ENCODE results near the gene KLHDC3. TPM values are rescaled to one million over a fixed set of nuclear protein-coding genes. Genes with fewer than 3 reads are reported as not detected.

KLHDC3 gene
- total RNA-seq, 4 donors from 2014 or later, result 39.1 to 77.3 (median 64.0) TPM

- TF ChIP-seq, protein P1, sequence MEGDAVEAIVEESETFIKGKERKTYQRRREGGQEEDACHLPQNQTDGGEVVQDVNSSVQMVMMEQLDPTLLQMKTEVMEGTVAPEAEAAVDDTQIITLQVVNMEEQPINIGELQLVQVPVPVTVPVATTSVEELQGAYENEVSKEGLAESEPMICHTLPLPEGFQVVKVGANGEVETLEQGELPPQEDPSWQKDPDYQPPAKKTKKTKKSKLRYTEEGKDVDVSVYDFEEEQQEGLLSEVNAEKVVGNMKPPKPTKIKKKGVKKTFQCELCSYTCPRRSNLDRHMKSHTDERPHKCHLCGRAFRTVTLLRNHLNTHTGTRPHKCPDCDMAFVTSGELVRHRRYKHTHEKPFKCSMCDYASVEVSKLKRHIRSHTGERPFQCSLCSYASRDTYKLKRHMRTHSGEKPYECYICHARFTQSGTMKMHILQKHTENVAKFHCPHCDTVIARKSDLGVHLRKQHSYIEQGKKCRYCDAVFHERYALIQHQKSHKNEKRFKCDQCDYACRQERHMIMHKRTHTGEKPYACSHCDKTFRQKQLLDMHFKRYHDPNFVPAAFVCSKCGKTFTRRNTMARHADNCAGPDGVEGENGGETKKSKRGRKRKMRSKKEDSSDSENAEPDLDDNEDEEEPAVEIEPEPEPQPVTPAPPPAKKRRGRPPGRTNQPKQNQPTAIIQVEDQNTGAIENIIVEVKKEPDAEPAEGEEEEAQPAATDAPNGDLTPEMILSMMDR (IDR thresholded peaks at IDR 0.05; ENCODE audit: low read depth), result no peak
These were observed 46.1 kb downstream of the KLHDC3 start for GRCh38 chr6:43060034-43060754.

DNA sequence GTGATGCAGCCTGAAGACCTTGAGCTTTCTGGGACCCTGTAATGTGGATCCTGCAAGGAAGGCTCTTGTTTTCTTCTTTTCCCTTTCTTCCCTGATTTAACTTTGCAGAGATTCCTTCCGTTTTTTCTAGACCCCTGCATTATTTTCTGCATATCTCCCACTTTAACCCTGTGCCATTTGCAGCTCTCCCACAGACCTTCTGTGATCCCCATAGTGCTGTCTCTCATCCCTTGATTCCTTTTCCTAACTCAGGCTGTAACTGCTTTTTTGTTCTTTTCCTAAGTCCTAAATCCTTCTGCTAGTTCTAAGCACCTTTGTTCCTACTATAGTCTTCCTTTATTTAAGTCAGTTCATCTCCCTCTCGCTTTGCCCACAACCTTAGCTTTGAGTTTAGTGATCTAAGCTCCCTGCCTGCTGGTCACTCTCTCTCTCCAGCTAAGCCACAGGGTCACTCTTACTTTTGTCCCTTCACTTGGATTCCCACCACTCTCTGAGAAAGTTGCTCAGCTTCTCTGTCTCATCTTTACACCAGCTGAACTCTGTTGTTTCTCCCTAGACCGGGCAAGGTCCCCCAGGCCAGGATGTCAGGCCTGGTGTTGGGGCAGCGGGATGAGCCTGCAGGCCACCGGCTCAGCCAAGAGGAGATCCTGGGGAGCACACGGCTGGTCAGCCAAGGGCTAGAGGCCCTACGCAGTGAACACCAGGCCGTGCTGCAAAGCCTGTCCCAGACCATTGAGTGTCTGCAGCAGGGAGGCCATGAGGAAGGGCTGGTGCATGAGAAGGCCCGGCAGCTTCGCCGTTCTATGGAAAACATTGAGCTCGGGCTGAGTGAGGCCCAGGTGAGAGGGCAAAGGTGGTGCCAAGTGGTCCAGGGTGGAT lies 46.9 kb downstream of the KLHDC3 start:
- TF ChIP-seq, protein P1 (IDR thresholded peaks at IDR 0.05; ENCODE audit: low read depth), result no peak

- TF ChIP-seq, protein P1 (IDR thresholded peaks at IDR 0.05; ENCODE audit: low read depth), result no peak
These were observed 47.8 kb downstream of the KLHDC3 start for GRCh38 chr6:43061861-43062260.

DNA sequence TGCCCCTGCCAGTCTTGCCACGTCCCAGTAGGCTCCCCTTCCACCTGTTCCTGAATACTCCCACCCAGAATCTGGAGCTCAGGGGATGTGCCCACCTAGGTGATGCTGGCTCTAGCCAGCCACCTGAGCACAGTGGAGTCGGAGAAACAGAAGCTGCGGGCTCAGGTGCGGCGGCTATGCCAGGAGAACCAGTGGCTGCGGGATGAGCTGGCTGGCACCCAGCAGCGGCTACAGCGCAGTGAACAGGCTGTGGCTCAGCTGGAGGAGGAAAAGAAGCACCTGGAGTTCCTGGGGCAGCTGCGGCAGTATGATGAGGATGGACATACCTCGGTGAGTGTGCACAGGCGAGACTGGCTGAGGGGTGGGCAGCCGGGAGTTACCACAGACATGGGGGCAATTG lies 48.8 kb downstream of the KLHDC3 start:
- TF ChIP-seq, protein P1 (IDR thresholded peaks at IDR 0.05; ENCODE audit: low read depth), result no peak

- TF ChIP-seq, protein P1 (IDR thresholded peaks at IDR 0.05; ENCODE audit: low read depth), result no peak
These were observed 56.1 kb downstream of the KLHDC3 start for GRCh38 chr6:43070028-43070632.

Other genes starting within 250 kb of the KLHDC3 start
- gene BICRAL, start 232.2 kb upstream of the KLHDC3 start, total RNA-seq, result 10 to 100 TPM; 15.8 to 22.8 (median 16.9) TPM
- gene RPL7L1, start 134.6 kb upstream of the KLHDC3 start, total RNA-seq, result 100 to 1,000 TPM in 1 of 4 donors, 10 to 100 TPM in 3; 85.5 to 106 (median 91.2) TPM
- gene PTCRA, start 98.2 kb upstream of the KLHDC3 start, total RNA-seq, result 1 to 10 TPM in 1 of 4 donors, not detected in 3; 1.5 TPM
- gene CNPY3, start 84.8 kb upstream of the KLHDC3 start, total RNA-seq, result 10 to 100 TPM; 15.0 to 48.3 (median 26.1) TPM
- gene GNMT, start 53.5 kb upstream of the KLHDC3 start, total RNA-seq, result under 1 TPM in 1 of 4 donors, not detected in 3; 0.44 TPM
- 10 to 100 TPM in 3 of 4 donors, 1 to 10 TPM in 1; 6.0 to 30.9 (median 14.0) TPM for gene PEX6, start 35.1 kb upstream of the KLHDC3 start, total RNA-seq
- gene PPP2R5D, start 29.7 kb upstream of the KLHDC3 start, total RNA-seq, result 10 to 100 TPM; 26.7 to 43.1 (median 34.7) TPM
- gene MEA1, start 303 bp upstream of the KLHDC3 start, total RNA-seq, result 10 to 100 TPM; 46.3 to 57.8 (median 52.0) TPM
- gene RRP36, start 7.4 kb downstream of the KLHDC3 start, total RNA-seq, result 10 to 100 TPM; 42.7 to 63.9 (median 55.4) TPM
- 10 to 100 TPM in 3 of 4 donors, 1 to 10 TPM in 1; 7.2 to 25.6 (median 14.5) TPM for gene CUL7, start 39.6 kb downstream of the KLHDC3 start, total RNA-seq
- gene MRPL2, start 45.2 kb downstream of the KLHDC3 start, total RNA-seq, result 10 to 100 TPM; 10.4 to 19.8 (median 16.6) TPM
- gene KLC4, start 45.4 kb downstream of the KLHDC3 start, total RNA-seq, result 10 to 100 TPM; 10.9 to 24.7 (median 21.9) TPM
- 10 to 100 TPM in 1 of 4 donors, 1 to 10 TPM in 3; 1.8 to 11.4 (median 3.6) TPM for gene PTK7, start 62.1 kb downstream of the KLHDC3 start, total RNA-seq
- gene SRF, start 157.0 kb downstream of the KLHDC3 start, total RNA-seq, result 10 to 100 TPM in 2 of 4 donors, 1 to 10 TPM in 2; 8.5 to 22.8 (median 10.6) TPM
- 10 to 100 TPM; 16.3 to 36.7 (median 27.2) TPM for gene CUL9, start 167.9 kb downstream of the KLHDC3 start, total RNA-seq
- 10 to 100 TPM; 29.8 to 72.9 (median 50.8) TPM for gene DNPH1, start 215.2 kb downstream of the KLHDC3 start, total RNA-seq
- gene TTBK1, start 229.2 kb downstream of the KLHDC3 start, total RNA-seq, result not detected

All from subcutaneous adipose tissue (tissue), 4 donors.